IMR-90 (cell line): ENCODE results near the gene RGS13. TPM values are rescaled to one million over a fixed set of nuclear protein-coding genes. Genes with fewer than 3 reads are reported as not detected.
A peak's percentile ranks its signal among the peaks of the same experiment; 100 is the strongest.

Experiments
- ATAC-seq: fragments of 200-7000 bp; cut with Tn5 transposase; 2 replicates; pipeline ENCODE4 v1.9.1; 2020; ENCODE audit warnings: low read depth, mild to moderate bottlenecking, moderate library complexity
- BruUV-seq: library from RNA; stranded (reverse); fragments of 400-500 nt; replicated peaks from 2 replicates; lab custom pipeline; 2021; lab: Mats Ljungman, UMichigan
- CTCF ChIA-PET: fragments of 300-600 bp; formaldehyde crosslinking; extraction: SDS; loops from one replicate; lab custom pipeline; 2021; ENCODE audit warnings: antibody characterized with exemption; lab: Yijun Ruan, JAX
- POLR2A ChIA-PET: fragments of 300-600 bp; sonication (Branson Sonifier 250); formaldehyde crosslinking; loops from one replicate; lab custom pipeline; 2022; ENCODE audit warnings: antibody characterized with exemption; ENCODE audit not compliant: unreplicated experiment; lab: Charles Lee
- DNase-seq: peaks from one replicate; pipeline ENCODE4 v3.0.0; 2013
- H2AFZ ChIP-seq: replicated peaks from 2 replicates; pipeline ENCODE3; 2013; ENCODE audit warnings: low read length, mild to moderate bottlenecking; ENCODE audit not compliant: poor library complexity
- H2AK5ac ChIP-seq: 2 replicates; pipeline ENCODE4 v1.6.1; 2013; ENCODE audit warnings: low read depth, low read length, inconsistent platforms
- H2AK9ac ChIP-seq: replicated peaks from 2 replicates; pipeline ENCODE3; 2013; ENCODE audit warnings: mild to moderate bottlenecking, low read depth, low read length, moderate library complexity; ENCODE audit not compliant: poor library complexity
- H2BK120ac ChIP-seq: 2 replicates; pipeline ENCODE4 v1.6.1; 2013; ENCODE audit warnings: low read depth, low read length, inconsistent platforms
- H2BK15ac ChIP-seq: 3 replicates; pipeline ENCODE4 v1.6.1; 2013; ENCODE audit warnings: low read depth, low read length, inconsistent platforms
- H2BK20ac ChIP-seq: 2 replicates; pipeline ENCODE4 v1.6.1; 2013; ENCODE audit warnings: low read depth, mild to moderate bottlenecking, inconsistent platforms, low read length, moderate library complexity
- H2BK5ac ChIP-seq: 2 replicates; pipeline ENCODE4 v1.6.1; 2013; ENCODE audit warnings: mild to moderate bottlenecking, low read depth, low read length, inconsistent platforms; ENCODE audit not compliant: poor library complexity, severe bottlenecking
- H3K14ac ChIP-seq: replicated peaks from 2 replicates; pipeline ENCODE4 v1.6.1; 2013; ENCODE audit warnings: low read depth, low read length, inconsistent platforms
- H3K18ac ChIP-seq: 2 replicates; pipeline ENCODE4 v1.6.1; 2013; ENCODE audit warnings: low read depth, low read length, control low read depth
- H3K23ac ChIP-seq: 2 replicates; pipeline ENCODE4 v1.6.1; 2013; ENCODE audit warnings: low read depth, low read length, inconsistent platforms
- H3K27ac ChIP-seq: 2 replicates; pipeline ENCODE4 v1.5.1; 2013; ENCODE audit warnings: mild to moderate bottlenecking, control low read depth, low read length; ENCODE audit not compliant: insufficient read depth
- H3K27me3 ChIP-seq: 2 replicates; pipeline ENCODE4 v1.6.1; 2013; ENCODE audit warnings: low read length; ENCODE audit not compliant: control insufficient read depth, insufficient read depth
- H3K36me3 ChIP-seq: 2 replicates; pipeline ENCODE4 v1.6.1; 2013; ENCODE audit warnings: low read length, mixed read lengths; ENCODE audit not compliant: control insufficient read depth, insufficient read depth
- H3K4ac ChIP-seq: 2 replicates; pipeline ENCODE4 v1.6.1; 2013; ENCODE audit warnings: low read depth, low read length, inconsistent platforms
- H3K4me1 ChIP-seq: 2 replicates; pipeline ENCODE4 v1.6.1; 2013; ENCODE audit warnings: low read length, mixed read lengths; ENCODE audit not compliant: control insufficient read depth, insufficient read depth
- H3K4me2 ChIP-seq: 2 replicates; pipeline ENCODE4 v1.6.1; 2013; ENCODE audit warnings: low read depth, mild to moderate bottlenecking, control low read depth, low read length, moderate library complexity
- H3K4me3 ChIP-seq: 2 replicates; pipeline ENCODE4 v1.5.1; 2013; ENCODE audit warnings: low read depth, mild to moderate bottlenecking, control low read depth, low read length, moderate library complexity; ENCODE audit not compliant: insufficient read depth
- H3K56ac ChIP-seq: 2 replicates; pipeline ENCODE4 v1.6.1; 2013; ENCODE audit warnings: low read length, inconsistent platforms; ENCODE audit not compliant: insufficient read depth; ENCODE audit errors: extremely low read depth
- H3K79me1 ChIP-seq, 2 experiments: 2 replicates each; pipeline ENCODE4 v1.6.1; 2013; ENCODE audit warnings: low read length in 2 of 2, inconsistent platforms in 1 of 2, low read depth in 1 of 2
- H3K9ac ChIP-seq: 2 replicates; pipeline ENCODE4 v1.6.1; 2013; ENCODE audit warnings: low read depth, low read length, control low read depth
- H3K9me1 ChIP-seq: 2 replicates; pipeline ENCODE4 v1.6.1; 2013; ENCODE audit warnings: low read length, inconsistent platforms; ENCODE audit not compliant: insufficient read depth
- H3K9me3 ChIP-seq: 2 replicates; pipeline ENCODE4 v1.6.1; 2013; ENCODE audit warnings: low read length; ENCODE audit not compliant: control insufficient read depth, insufficient read depth
- H4K20me1 ChIP-seq: 2 replicates; pipeline ENCODE4 v1.6.1; 2013; ENCODE audit warnings: low read length, inconsistent platforms; ENCODE audit not compliant: insufficient read depth
- H4K5ac ChIP-seq: 2 replicates; pipeline ENCODE4 v1.6.1; 2013; ENCODE audit warnings: mild to moderate bottlenecking, low read depth, low read length, control low read depth
- H4K8ac ChIP-seq, 2 experiments: 2 replicates each; pipeline ENCODE4 v1.6.1; 2013; ENCODE audit warnings: low read depth in 2 of 2, low read length in 2 of 2, control low read depth in 1 of 2, inconsistent platforms in 1 of 2
- H4K91ac ChIP-seq: 2 replicates; pipeline ENCODE4 v1.6.1; 2013; ENCODE audit warnings: low read depth, low read length, inconsistent platforms; ENCODE audit not compliant: insufficient read depth
- BHLHE40 ChIP-seq: fragments of 150-350 bp; IDR thresholded peaks from 2 replicates; pipeline ENCODE4 v1.6.1; 2016; ENCODE audit warnings: mild to moderate bottlenecking, low read depth, low read length
- CEBPB ChIP-seq: IDR thresholded peaks from 2 replicates; pipeline ENCODE4 v1.6.1; 2012; ENCODE audit warnings: low read depth, low read length, improper control_type of control experiment
- CHD1 ChIP-seq: IDR thresholded peaks from 2 replicates; pipeline ENCODE4 v1.6.1; 2012; ENCODE audit warnings: low read depth, low read length, improper control_type of control experiment
- FOS ChIP-seq: fragments of 150-350 bp; IDR thresholded peaks from 2 replicates; pipeline ENCODE4 v1.6.1; 2016; ENCODE audit warnings: low read depth, low read length
- MAFK ChIP-seq: IDR thresholded peaks from 2 replicates; pipeline ENCODE4 v1.6.1; 2012; ENCODE audit warnings: low read depth, low read length, improper control_type of control experiment
- MAZ ChIP-seq: IDR thresholded peaks from 2 replicates; pipeline ENCODE4 v1.6.1; 2012; ENCODE audit warnings: low read depth, mild to moderate bottlenecking, low read length, improper control_type of control experiment, moderate library complexity, borderline replicate concordance
- MXI1 ChIP-seq: IDR thresholded peaks from 2 replicates; pipeline ENCODE4 v1.6.1; 2012; ENCODE audit warnings: low read depth, mild to moderate bottlenecking, low read length, moderate library complexity, borderline replicate concordance
- NFE2L2 ChIP-seq: fragments of 150-350 bp; IDR thresholded peaks from 2 replicates; pipeline ENCODE4 v1.6.1; 2016; ENCODE audit warnings: low read depth, mild to moderate bottlenecking, low read length
- POLR2A ChIP-seq: IDR thresholded peaks from 2 replicates; pipeline ENCODE4 v1.6.1; 2012; ENCODE audit warnings: mild to moderate bottlenecking, low read depth, low read length
- RAD21 ChIP-seq: IDR thresholded peaks from 2 replicates; pipeline ENCODE4 v1.6.1; 2012; ENCODE audit warnings: low read length, improper control_type of control experiment
- RCOR1 ChIP-seq: IDR thresholded peaks from 2 replicates; pipeline ENCODE4 v1.6.1; 2012; ENCODE audit warnings: mild to moderate bottlenecking, low read length, improper control_type of control experiment; ENCODE audit not compliant: insufficient replicate concordance
- RFX5 ChIP-seq: IDR thresholded peaks from 2 replicates; pipeline ENCODE4 v1.8.0; 2012; ENCODE audit warnings: low read depth, mild to moderate bottlenecking, low read length, moderate library complexity
- SMC3 ChIP-seq: fragments of 150-350 bp; IDR thresholded peaks from 2 replicates; pipeline ENCODE4 v1.6.1; 2016; ENCODE audit warnings: low read depth, mild to moderate bottlenecking, antibody characterized with exemption, low read length, moderate library complexity
- WGBS, 2 experiments: methylation state at CpG; one replicate each; pipeline versions ENCODE4 v1.1.5 to v1.1.7; 2013; ENCODE audit warnings: missing lambda C conversion rate in 2 of 2; ENCODE audit not compliant: insufficient read length in 1 of 2; ENCODE audit errors: extremely low coverage in 2 of 2; 5-methylcytosine and 5-hydroxymethylcytosine counted together
- dilution Hi-C: fragments of 300-500 bp; cut with HindIII; formaldehyde crosslinking; loops from one replicate; pipeline ENCODE4 v1.14.3; 2018; ENCODE audit warnings: low sequenced_read_pairs; ENCODE audit not compliant: unreplicated experiment
- in situ Hi-C: fragments of 300-500 bp; cut with MboI; formaldehyde crosslinking; loops from 3 replicates; pipeline ENCODE4 v1.14.3; 2019; ENCODE audit warnings: low sequenced_read_pairs, inconsistent platforms, mixed read lengths
- intact Hi-C: fragments of 100-400 bp; cut with micrococcal nuclease; formaldehyde crosslinking; loops from 2 replicates; pipeline ENCODE4 v1.10.0; 2022
- polyA plus RNA-seq, 3 experiments: library from polyadenylated mRNA; depleted of rRNA; stranded (reverse); fragments of >200 nt; gene quantifications; 2 replicates each; pipeline ENCODE4 v1.2.3, GENCODE V29; 2012; ENCODE audit warnings: low replicate concordance in 1 of 3
- total RNA-seq: library from RNA; depleted of rRNA; stranded (reverse); fragments of >200 nt; gene quantifications from 2 replicates; pipeline ENCODE4 v1.2.3, GENCODE V29; 2012
- TF ChIP-seq, protein P1 (sequence below): fragments of 150-350 bp; IDR thresholded peaks from 2 replicates; pipeline ENCODE4 v1.6.1; 2016; ENCODE audit warnings: low read depth, mild to moderate bottlenecking, low read length, moderate library complexity, borderline replicate concordance
- TF ChIP-seq, protein P2 (sequence below): conservative IDR thresholded peaks from 2 replicates; pipeline ENCODE4 v1.5.1; 2012; ENCODE audit warnings: mild to moderate bottlenecking, low read depth, low read length, improper control_type of control experiment
- TF ChIP-seq, protein P3 (sequence below): fragments of 150-350 bp; IDR thresholded peaks from 2 replicates; pipeline ENCODE4 v1.6.1; 2017; ENCODE audit warnings: mild to moderate bottlenecking, antibody characterized with exemption, low read length, low read depth

RGS13 gene
- total and polyA plus RNA-seq, 2 of the 4 experiments (the other 2 are of a cell fraction) = not detected

DNA sequence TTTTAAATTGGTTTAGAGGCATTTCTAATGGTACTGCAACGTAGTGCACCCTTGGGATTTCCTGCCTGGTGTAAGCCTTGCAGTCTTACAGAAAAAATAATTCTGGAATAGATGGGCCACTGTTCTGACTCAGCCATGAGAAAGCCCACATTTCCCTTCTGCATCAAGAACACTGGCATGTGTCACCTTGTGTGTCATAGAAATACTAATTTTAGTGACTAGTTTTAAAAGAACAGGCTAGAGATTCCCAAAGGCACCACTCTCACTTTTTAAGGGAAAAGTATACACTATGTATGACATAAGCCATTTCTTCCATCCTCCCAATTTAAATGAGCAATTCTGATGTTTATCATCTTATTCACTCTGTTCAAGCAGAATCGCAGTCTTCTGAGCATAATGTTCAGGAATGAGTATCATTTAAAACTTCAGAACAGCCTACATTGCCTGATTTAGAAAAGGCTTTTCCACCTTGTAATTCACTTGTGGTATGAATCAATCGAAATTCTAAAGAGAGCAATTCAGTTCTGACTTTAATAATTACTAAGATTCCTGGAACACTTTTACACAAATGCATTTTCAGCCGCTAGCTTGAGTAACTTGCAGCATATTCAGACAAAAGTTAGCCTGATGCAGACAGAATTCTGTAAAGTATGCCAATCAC is 18.8 kb downstream of the RGS13 start:
- H4K20me1 ChIP-seq = no peaks in the 10 kb centered on the region
- no peaks in the 10 kb centered on the region for H3K79me1 ChIP-seq
- DNase-seq = peak; percentile 85
- no peak overlapping the region for H4K8ac ChIP-seq
- H2AK9ac ChIP-seq = no peak overlapping the region
- no peak overlapping the region for H3K18ac ChIP-seq
- no peak overlapping the region for H2BK5ac ChIP-seq
- no peak overlapping the region for H2BK20ac ChIP-seq
- no TSS peak for BruUV-seq
- H3K4me1 ChIP-seq = no peaks in the 10 kb centered on the region; the same call in 1 of the 2 replicates
- H3K9ac ChIP-seq = no peak overlapping the region
- dilution Hi-C loops = no loop called here
- no peak overlapping the region for H2AK5ac ChIP-seq
- no peak overlapping the region for H2BK15ac ChIP-seq
- ChIA-PET CTCF (no interaction called here), POLR2A (no interaction called here)
- H3K9me3 ChIP-seq = no peaks in the 10 kb centered on the region
- no peak overlapping the region for H2AFZ ChIP-seq
- no peaks in the 10 kb centered on the region for H3K9me1 ChIP-seq
- in situ Hi-C loops = no loop called here
- H3K36me3 ChIP-seq = no peaks in the 10 kb centered on the region
- intact Hi-C loops = no loop called here
- no peak overlapping the region for H3K23ac ChIP-seq
- no peak overlapping the region for H4K91ac ChIP-seq
- no peaks in the 10 kb centered on the region for H3K27me3 ChIP-seq
- TF ChIP-seq MAZ = no peak
- TF ChIP-seq, protein P1, sequence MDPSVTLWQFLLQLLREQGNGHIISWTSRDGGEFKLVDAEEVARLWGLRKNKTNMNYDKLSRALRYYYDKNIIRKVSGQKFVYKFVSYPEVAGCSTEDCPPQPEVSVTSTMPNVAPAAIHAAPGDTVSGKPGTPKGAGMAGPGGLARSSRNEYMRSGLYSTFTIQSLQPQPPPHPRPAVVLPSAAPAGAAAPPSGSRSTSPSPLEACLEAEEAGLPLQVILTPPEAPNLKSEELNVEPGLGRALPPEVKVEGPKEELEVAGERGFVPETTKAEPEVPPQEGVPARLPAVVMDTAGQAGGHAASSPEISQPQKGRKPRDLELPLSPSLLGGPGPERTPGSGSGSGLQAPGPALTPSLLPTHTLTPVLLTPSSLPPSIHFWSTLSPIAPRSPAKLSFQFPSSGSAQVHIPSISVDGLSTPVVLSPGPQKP = no peak
- no peak for TF ChIP-seq CEBPB
- TF ChIP-seq MXI1 = no peak
- no peak for TF ChIP-seq RAD21
- peak; percentile 46; the same call in 1 of the 2 replicates for TF ChIP-seq FOS
- TF ChIP-seq, protein P2, sequence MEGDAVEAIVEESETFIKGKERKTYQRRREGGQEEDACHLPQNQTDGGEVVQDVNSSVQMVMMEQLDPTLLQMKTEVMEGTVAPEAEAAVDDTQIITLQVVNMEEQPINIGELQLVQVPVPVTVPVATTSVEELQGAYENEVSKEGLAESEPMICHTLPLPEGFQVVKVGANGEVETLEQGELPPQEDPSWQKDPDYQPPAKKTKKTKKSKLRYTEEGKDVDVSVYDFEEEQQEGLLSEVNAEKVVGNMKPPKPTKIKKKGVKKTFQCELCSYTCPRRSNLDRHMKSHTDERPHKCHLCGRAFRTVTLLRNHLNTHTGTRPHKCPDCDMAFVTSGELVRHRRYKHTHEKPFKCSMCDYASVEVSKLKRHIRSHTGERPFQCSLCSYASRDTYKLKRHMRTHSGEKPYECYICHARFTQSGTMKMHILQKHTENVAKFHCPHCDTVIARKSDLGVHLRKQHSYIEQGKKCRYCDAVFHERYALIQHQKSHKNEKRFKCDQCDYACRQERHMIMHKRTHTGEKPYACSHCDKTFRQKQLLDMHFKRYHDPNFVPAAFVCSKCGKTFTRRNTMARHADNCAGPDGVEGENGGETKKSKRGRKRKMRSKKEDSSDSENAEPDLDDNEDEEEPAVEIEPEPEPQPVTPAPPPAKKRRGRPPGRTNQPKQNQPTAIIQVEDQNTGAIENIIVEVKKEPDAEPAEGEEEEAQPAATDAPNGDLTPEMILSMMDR = no peak
- no peak for TF ChIP-seq POLR2A
- TF ChIP-seq BHLHE40 = 0 out of 2 replicates have a peak, but pooled peaks have one; percentile 3
- TF ChIP-seq SMC3 = 0 out of 2 replicates have a peak, but pooled peaks have one; percentile 5
- TF ChIP-seq, protein P3, sequence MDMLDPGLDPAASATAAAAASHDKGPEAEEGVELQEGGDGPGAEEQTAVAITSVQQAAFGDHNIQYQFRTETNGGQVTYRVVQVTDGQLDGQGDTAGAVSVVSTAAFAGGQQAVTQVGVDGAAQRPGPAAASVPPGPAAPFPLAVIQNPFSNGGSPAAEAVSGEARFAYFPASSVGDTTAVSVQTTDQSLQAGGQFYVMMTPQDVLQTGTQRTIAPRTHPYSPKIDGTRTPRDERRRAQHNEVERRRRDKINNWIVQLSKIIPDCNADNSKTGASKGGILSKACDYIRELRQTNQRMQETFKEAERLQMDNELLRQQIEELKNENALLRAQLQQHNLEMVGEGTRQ = no peak
- TF ChIP-seq RCOR1 = no peak
- TF ChIP-seq NFE2L2 = no peak
- no peak for TF ChIP-seq CHD1
- no peak for TF ChIP-seq RFX5
- no peak for TF ChIP-seq MAFK
- H3K56ac ChIP-seq = no peak overlapping the region
- H3K14ac ChIP-seq = no peak overlapping the region
- H2BK120ac ChIP-seq = no peak overlapping the region
- H3K27ac ChIP-seq = no peak overlapping the region
- 83% methylated on average over 1 of the region's 4 CpGs; no CpG with 5 or more reads in 1 of the 2 experiments for WGBS, 2 experiments
- H3K4ac ChIP-seq = no peak overlapping the region
- no peak overlapping the region for H3K4me2 ChIP-seq
- no peak overlapping the region for H3K4me3 ChIP-seq
- no peak overlapping the region for H4K5ac ChIP-seq
- peak; percentile 88 for ATAC-seq
